HG03039 (cell line): ENCODE measurements around the gene CHRM1.

Source experiments
- ATAC-seq: cut with Tn5 transposase; IDR thresholded peaks from one replicate; pipeline ENCODE4 v1.9.1; 2021; ENCODE audit warnings: mild to moderate bottlenecking, moderate library complexity; ENCODE audit not compliant: unreplicated experiment

CHRM1 gene

GRCh38 chr11:62905927-62906531 is 15.1 kb downstream of the CHRM1 start:
- no peak for ATAC-seq

GRCh38 chr11:62905296-62905695 is 15.9 kb downstream of the CHRM1 start:
- ATAC-seq: no peak

- ATAC-seq: no peak
Observed at GRCh38 chr11:62902932-62903331, 18.2 kb downstream of the CHRM1 start.

DNA sequence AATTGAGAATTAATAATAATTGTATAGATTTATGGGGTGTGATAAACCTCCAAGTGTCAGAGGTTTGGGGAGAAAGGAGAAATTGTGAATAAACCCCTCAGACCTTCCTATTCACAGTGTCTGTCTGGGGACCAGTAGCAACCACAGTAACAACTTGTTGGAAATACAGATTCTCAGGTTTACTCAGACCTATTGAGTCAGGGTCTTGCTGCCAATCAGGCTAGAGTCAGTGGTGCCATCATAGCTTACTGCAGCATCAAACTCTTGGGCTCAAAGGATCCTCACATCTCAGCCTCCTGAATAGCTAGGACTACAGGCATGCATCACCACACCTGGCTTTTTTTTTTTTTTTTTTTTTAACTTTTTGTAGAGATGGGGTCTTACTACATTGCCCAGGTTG is 23.1 kb downstream of the CHRM1 start:
- ATAC-seq: no peak

DNA sequence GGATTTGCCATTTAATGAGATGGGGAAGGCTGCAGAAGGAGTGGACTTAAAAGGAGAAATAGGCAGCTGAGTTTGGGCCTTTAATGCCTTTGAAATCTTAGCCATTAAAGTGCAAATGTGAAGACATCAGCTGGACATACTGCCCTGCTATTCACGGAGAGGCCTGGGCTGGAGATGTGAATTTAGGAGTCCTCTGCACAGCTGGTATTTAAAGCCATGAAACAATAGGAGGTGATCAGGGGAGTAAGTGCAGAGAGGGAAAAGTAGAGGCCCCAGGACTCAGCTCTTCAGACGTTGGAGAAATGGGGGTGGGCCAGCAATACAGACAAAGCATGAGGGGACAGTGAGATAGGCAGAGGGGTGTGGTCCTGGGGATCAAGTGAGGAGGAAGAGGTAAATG is 23.9 kb downstream of the CHRM1 start:
- ATAC-seq: no peak

DNA sequence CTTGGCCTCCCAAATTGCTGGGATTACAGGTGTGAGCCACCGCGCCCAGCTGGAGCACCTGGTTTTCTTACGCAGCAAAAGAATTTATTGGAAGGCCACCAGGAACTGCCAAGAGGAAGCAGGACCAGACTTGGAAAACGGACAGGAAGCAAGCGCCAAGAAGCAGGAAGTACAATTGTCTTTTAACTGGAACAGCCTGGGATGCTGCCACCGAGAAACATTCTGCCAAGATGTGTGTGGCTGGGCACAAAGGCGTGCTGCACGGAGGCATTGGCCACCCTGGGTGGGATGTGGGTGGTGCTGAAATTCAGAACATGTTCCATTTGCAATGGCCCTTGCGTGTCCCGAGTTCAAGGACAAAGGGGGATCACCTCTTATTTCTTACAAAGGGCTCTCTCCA is 25.1 kb downstream of the CHRM1 start:
- no peak for ATAC-seq

DNA sequence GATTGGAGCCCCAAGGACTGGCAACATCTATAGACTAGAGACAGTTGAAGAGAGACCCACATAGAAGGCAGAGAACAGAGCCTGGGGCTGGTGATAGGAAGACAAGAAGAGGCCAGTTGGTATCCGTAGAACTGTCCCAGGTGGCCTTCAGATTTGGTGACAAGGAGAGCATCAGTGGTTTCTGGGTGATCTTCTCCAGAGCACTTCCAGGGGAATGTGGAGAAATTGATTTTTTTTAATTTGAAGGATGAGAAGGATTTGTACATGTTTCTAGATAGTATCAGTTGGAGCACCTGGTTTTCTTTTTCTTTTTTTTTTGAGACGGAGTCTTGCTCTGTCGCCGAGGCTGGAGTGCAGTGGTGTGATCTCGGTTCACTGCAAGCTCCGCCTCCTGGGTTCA is 25.7 kb downstream of the CHRM1 start:
- ATAC-seq: no peak

DNA sequence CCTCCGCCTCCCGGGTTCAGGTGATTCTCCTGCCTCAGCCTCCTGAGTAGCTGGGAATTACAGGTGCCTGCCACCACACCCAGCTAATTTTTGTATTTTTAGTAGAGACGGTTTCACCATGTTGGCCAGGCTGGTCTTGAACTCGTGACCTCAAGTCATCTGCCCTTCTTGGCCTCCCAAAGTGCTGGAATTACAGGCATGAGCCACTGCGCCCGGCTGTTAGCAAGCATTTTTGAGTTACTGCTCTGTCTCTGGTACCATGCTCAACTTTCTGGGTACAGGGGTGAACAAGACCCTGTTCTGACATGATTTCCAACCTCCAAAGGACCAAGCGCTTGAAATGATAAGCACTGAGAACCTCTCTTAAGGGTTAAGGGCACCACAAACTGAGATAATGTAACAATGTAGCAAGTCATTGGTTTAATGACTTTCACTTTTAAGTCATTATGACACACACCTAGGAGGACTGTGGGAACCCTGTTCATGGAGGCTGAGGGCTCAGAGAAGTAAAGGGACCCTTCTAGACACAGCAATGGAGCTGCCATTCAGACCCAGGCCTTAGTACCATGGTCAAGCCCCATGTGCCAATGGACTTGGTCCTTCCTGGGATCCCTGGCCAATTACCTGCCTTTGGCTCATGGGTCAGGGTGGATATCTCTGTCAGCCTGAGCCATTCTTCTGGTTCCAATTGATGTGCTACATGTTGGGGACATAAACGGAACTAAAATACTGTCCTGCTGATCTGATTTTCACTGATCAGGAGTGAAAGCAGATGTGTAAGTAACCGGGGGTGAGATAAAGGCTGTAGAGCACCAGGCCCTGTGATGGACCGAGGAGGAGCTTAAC is 28.9 kb downstream of the CHRM1 start:
- ATAC-seq: no peak

DNA sequence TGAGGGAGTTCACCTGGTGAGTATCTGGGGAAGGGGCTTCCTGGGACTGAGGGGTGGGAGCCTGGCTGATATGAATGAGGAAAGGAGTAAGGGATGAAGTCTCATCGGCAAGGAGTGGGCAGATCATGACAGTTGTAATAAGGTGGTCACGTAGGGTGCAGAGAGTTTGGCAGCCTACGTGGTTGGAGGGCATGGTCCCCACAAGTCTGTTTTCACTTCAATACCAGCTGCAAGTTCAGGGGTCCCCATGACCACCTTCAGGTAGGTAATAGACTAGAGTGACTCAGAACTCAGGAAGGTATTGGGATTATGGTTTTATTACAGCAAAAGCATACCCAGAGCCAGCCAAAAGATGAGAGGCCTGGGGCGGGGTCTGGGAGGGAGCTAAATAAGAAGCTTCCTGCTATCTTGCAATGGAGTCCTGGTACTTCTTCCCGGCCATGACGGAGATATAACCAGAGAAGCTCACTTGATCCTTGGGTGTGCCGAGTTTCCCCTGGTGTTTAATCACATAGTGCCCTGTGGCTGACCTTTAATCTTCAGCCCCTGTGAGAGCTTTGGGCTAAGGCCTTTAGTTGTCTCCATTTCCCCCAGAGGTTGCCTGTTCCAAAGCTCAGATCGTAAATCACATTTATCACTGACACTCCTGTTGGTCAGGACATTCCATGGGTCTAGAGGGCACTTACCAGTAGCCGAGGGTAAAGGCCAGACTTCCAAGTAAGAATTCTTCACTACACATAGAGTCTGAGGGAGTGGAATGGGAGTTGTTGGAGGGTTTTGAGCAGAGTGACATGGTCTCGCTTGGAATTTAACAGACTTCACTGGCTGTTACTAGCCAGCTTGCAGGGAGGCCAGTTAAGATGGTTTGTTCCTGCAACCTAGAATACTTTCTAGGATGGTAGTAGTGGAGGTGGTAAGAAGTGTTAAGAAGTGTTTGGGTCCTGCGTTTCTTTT is 31.4 kb downstream of the CHRM1 start:
- ATAC-seq: no peak

- ATAC-seq: no peak
Observed at GRCh38 chr11:62889126-62889483, 32.1 kb downstream of the CHRM1 start.

GRCh38 chr11:62888406-62888805 is 32.8 kb downstream of the CHRM1 start:
- ATAC-seq: no peak

GRCh38 chr11:62885137-62885750 is 35.9 kb downstream of the CHRM1 start:
- ATAC-seq: no peak

DNA sequence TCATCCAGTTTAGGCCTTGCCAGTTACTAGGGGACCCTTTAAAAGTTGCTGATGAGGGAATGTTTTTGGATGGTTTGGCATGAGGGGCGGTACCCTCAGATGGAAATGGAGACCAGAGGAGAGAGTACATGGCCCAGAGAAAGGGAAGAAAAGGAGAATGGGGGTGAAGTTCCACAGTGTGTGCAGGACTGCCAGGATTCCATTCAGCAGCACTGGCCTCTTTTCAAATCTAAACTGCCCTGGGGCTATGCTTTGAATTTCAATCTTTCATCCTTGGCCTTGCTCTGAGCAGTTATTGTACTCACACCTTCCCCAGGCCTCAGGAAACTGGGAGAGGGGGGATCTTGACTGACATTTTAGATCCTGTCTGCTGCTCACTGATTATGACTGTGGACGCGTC is 37.5 kb downstream of the CHRM1 start:
- no peak for ATAC-seq

GRCh38 chr11:62882788-62883501 is 38.2 kb downstream of the CHRM1 start:
- ATAC-seq: no peak

GRCh38 chr11:62882431-62882749 is 38.8 kb downstream of the CHRM1 start:
- no peak for ATAC-seq

- ATAC-seq: peak; percentile 32
Observed at GRCh38 chr11:62881579-62882430, 39.4 kb downstream of the CHRM1 start.

DNA sequence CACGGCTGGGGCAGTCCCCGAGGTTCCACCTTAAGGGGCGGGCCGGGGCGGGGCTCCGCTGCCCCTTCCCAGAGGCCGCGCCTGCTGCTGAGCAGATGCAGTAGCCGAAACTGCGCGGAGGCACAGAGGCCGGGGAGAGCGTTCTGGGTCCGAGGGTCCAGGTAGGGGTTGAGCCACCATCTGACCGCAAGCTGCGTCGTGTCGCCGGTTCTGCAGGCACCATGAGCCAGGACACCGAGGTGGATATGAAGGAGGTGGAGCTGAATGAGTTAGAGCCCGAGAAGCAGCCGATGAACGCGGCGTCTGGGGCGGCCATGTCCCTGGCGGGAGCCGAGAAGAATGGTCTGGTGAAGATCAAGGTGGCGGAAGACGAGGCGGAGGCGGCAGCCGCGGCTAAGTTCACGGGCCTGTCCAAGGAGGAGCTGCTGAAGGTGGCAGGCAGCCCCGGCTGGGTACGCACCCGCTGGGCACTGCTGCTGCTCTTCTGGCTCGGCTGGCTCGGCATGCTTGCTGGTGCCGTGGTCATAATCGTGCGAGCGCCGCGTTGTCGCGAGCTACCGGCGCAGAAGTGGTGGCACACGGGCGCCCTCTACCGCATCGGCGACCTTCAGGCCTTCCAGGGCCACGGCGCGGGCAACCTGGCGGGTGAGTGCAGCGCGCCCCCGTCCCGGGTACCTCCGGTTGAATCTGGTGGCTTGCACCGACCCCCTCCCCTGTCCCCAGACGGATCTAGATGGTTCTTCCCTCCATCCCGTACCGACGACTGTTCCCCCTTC is 40.2 kb downstream of the CHRM1 start, which contains the start of gene SLC3A2:
SLC3A2 (plus strand) TSS at position 94 of the 776 bp plus-strand sequence; CDS start at position 222, 128 bp downstream.
- ATAC-seq: peak; percentile 62

- peak; percentile 20 for ATAC-seq
Observed at GRCh38 chr11:62880231-62880802, 40.8 kb downstream of the CHRM1 start.
